IgD-negative memory B cell (primary cell): ENCODE measurements around the gene MTMR8. TPM values are rescaled to one million over a fixed set of nuclear protein-coding genes. Genes with fewer than 3 reads are reported as not detected.
"Not testable (repeated sequence)": the region's sequence is repeated elsewhere in the genome, so short reads cannot be mapped to it uniquely, and the experiment has no call there.

Experiments
- H3K27ac Mint-ChIP-seq, 3 donors: one replicate each; pipeline ENCODE4 v1.8.0; 2020 to 2022; ENCODE audit warnings: mild to moderate bottlenecking in 3 of 3, mixed read lengths in 3 of 3, moderate library complexity in 1 of 3
- H3K27me3 Mint-ChIP-seq: one replicate; pipeline ENCODE4 v1.8.0; 2021; ENCODE audit warnings: mixed read lengths
- H3K36me3 Mint-ChIP-seq: one replicate; pipeline ENCODE4 v1.8.0; 2020; ENCODE audit warnings: mild to moderate bottlenecking, mixed read lengths
- H3K4me1 Mint-ChIP-seq, 3 donors: one replicate each; pipeline ENCODE4 v1.8.0; 2020 to 2022; ENCODE audit warnings: mixed read lengths in 3 of 3, mild to moderate bottlenecking in 1 of 3
- H3K4me3 Mint-ChIP-seq, 4 donors: one replicate each; pipeline ENCODE4 v1.8.0; 2020 to 2022; ENCODE audit warnings: mild to moderate bottlenecking in 4 of 4, mixed read lengths in 4 of 4, moderate library complexity in 3 of 4
- H3K9me3 Mint-ChIP-seq, 3 donors: one replicate each; pipeline ENCODE4 v1.8.0; 2020 to 2021; ENCODE audit warnings: mixed read lengths in 3 of 3, mild to moderate bottlenecking in 1 of 3
- polyA plus RNA-seq: library from polyadenylated mRNA; unstranded; fragments of 300-500 nt; fragmentation: Illumina TruSeq; gene quantifications from one replicate; pipeline ENCODE4 v1.2.3, GENCODE V29; 2021

Gene MTMR8
- 1.7 TPM for polyA plus RNA-seq

GRCh38 chrX:64394874-64395567 is at the start of gene MTMR8:
TSS of gene MTMR8 (minus strand) at chrX:64395452. CDS start at chrX:64395363, 89 bp downstream.
- Mint-ChIP-seq H3K4me3 (peak within 1 kb of the TSS; percentile 93 to 98 (median 96)), H3K27me3 (peaks cover 2% of the 10 kb centered on the region), H3K9me3 (no peaks in the 10 kb centered on the region), H3K4me1 (peaks cover 8 to 17% (median 8%) of the 10 kb centered on the region in 3 donors), H3K36me3 (no peaks in the 10 kb centered on the region), H3K27ac (peak within 1 kb of the TSS; percentile 13 to 85 (median 22))

DNA sequence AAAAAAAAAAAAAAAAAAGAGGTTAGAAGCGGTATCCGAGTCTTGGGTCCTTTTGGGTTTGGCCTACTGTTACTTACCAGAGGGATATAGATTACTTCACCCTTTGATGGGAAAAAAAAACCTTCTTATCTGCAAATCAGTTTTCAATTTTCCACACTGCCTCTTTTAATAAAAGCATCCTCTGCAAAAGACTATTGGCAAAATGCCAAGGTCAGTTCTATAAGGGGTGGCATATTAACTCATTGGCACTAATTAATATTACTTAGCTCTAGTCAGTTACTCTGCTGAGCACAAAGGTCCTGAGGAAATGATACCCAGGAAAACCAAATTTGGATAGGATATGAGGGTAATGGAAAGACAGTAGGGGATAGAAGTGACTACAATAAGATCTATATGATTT is 44.3 kb upstream of the MTMR8 start:
- no peaks in the 10 kb centered on the region for H3K27me3 Mint-ChIP-seq

GRCh38 chrX:64437665-64438064 is 42.4 kb upstream of the MTMR8 start:
- Mint-ChIP-seq H3K9me3 (peaks cover 4 to 6% (median 4%) of the 10 kb centered on the region in 3 donors), H3K36me3 (peaks cover 1% of the 10 kb centered on the region), H3K4me3 (peak overlapping the region in 1 of 4 donors; percentile 2), H3K27ac (peak overlapping the region in 1 of 3 donors; percentile 21), H3K4me1 (peaks cover 6 to 11% (median 8%) of the 10 kb centered on the region in 3 donors), H3K27me3 (peaks cover 2% of the 10 kb centered on the region)

More for the DNA sequence above, 44.3 kb upstream of the MTMR8 start:
- H3K4me1 Mint-ChIP-seq = peaks cover 6 to 11% (median 8%) of the 10 kb centered on the region in 3 donors
- H3K36me3 Mint-ChIP-seq = peaks cover 1% of the 10 kb centered on the region
- H3K27ac Mint-ChIP-seq = no peak overlapping the region
- no peak overlapping the region for H3K4me3 Mint-ChIP-seq
- peaks cover 5 to 6% (median 6%) of the 10 kb centered on the region in 3 donors for H3K9me3 Mint-ChIP-seq

GRCh38 chrX:64437218-64437617 is 42.0 kb upstream of the MTMR8 start:
- Mint-ChIP-seq H3K27me3 (peaks cover 2% of the 10 kb centered on the region), H3K36me3 (peaks cover 1% of the 10 kb centered on the region), H3K27ac (no peak overlapping the region), H3K4me3 (peak overlapping the region in 1 of 4 donors; percentile 2), H3K4me1 (peaks cover 6 to 11% (median 8%) of the 10 kb centered on the region in 3 donors), H3K9me3 (peaks cover 2 to 6% (median 2%) of the 10 kb centered on the region in 3 donors)

- Mint-ChIP-seq H3K36me3 (no peaks in the 10 kb centered on the region), H3K9me3 (peaks cover 0 to 3% (median 0%) of the 10 kb centered on the region in 3 donors), H3K27me3 (peaks cover 2% of the 10 kb centered on the region), H3K27ac (no peak overlapping the region), H3K4me3 (no peak overlapping the region), H3K4me1 (peaks cover 7 to 20% (median 10%) of the 10 kb centered on the region in 3 donors)
Measured at GRCh38 chrX:64428371-64428770, 33.1 kb upstream of the MTMR8 start.

GRCh38 chrX:64427787-64428186 is 32.5 kb upstream of the MTMR8 start:
- H3K4me1 Mint-ChIP-seq = peaks cover 7 to 20% (median 10%) of the 10 kb centered on the region in 3 donors

DNA sequence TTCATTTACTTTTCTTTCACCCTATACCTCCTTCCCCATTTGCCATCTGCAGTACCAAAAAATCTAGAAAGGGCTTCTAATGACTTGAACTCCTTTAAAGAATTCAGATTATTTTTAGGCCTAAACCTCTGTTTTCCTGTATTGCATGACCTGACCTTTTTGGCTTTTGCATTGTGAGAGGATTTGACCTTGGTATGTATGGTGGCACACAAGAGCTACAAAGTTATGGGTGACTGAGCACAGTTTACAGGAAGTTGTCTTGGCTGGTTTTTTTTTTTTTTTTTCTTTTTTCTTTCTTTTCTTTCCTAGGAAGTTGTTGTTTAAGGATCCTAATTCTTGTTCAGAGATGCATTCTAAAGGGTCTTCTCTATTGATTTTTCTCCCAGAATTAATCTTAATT is 32.0 kb upstream of the MTMR8 start:
- peaks cover 7 to 20% (median 10%) of the 10 kb centered on the region in 3 donors for H3K4me1 Mint-ChIP-seq
- H3K4me3 Mint-ChIP-seq = peak overlapping the region in 2 of 4 donors; percentile 44 to 80
- H3K36me3 Mint-ChIP-seq = no peaks in the 10 kb centered on the region
- peak overlapping the region in 2 of 3 donors; percentile 48 to 71 for H3K27ac Mint-ChIP-seq
- H3K27me3 Mint-ChIP-seq = no peaks in the 10 kb centered on the region
- peaks cover 0 to 3% (median 0%) of the 10 kb centered on the region in 3 donors for H3K9me3 Mint-ChIP-seq

More at GRCh38 chrX:64427787-64428186, 32.5 kb upstream of the MTMR8 start:
- Mint-ChIP-seq H3K4me3 (peak overlapping the region in 1 of 4 donors; percentile 80), H3K27me3 (no peaks in the 10 kb centered on the region), H3K36me3 (no peaks in the 10 kb centered on the region), H3K27ac (peak overlapping the region in 2 of 3 donors; percentile 48 to 71), H3K9me3 (peaks cover 0 to 3% (median 0%) of the 10 kb centered on the region in 3 donors)

- H3K4me3 Mint-ChIP-seq, H3K27me3 Mint-ChIP-seq, H3K4me1 Mint-ChIP-seq, H3K36me3 Mint-ChIP-seq, H3K9me3 Mint-ChIP-seq, H3K27ac Mint-ChIP-seq: not testable (repeated sequence)
Measured at GRCh38 chrX:64409730-64410129, 14.5 kb upstream of the MTMR8 start.

DNA sequence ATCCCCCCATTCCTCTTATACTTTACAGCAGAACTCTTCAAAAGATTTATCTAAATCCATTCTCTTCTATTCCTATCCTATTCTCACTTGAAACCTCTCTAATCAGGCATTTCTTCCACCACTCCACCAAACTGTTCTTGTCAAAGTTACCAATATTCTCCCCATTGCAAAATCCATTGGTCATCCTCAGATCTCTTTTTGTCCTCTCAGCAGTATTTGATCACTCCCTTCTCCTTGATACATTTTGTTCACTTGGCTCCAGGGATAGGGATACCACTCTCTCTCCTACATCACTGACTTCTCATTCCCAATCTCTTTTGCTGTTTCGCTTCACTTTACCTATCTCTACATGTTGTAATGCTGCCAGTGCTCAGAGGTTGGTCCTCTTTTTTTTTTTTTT is 2.8 kb upstream of the MTMR8 start:
- peaks cover 5 to 11% (median 8%) of the 10 kb centered on the region in 3 donors for H3K4me1 Mint-ChIP-seq
- no peak overlapping the region for H3K27ac Mint-ChIP-seq
- no peaks in the 10 kb centered on the region for H3K9me3 Mint-ChIP-seq
- H3K27me3 Mint-ChIP-seq = peaks cover 7% of the 10 kb centered on the region
- H3K36me3 Mint-ChIP-seq = no peaks in the 10 kb centered on the region
- H3K4me3 Mint-ChIP-seq = peak overlapping the region in 1 of 4 donors; percentile 52

GRCh38 chrX:64395568-64395929 is 297 bp upstream of the MTMR8 start:
- no peaks in the 10 kb centered on the region for H3K36me3 Mint-ChIP-seq
- H3K27me3 Mint-ChIP-seq = peaks cover 6% of the 10 kb centered on the region
- H3K27ac Mint-ChIP-seq = peak overlapping the region in 2 of 3 donors; percentile 22 to 85
- H3K4me3 Mint-ChIP-seq = peak overlapping the region; percentile 93 to 98 (median 96)
- peaks cover 8 to 17% (median 8%) of the 10 kb centered on the region in 3 donors for H3K4me1 Mint-ChIP-seq
- no peaks in the 10 kb centered on the region for H3K9me3 Mint-ChIP-seq

DNA sequence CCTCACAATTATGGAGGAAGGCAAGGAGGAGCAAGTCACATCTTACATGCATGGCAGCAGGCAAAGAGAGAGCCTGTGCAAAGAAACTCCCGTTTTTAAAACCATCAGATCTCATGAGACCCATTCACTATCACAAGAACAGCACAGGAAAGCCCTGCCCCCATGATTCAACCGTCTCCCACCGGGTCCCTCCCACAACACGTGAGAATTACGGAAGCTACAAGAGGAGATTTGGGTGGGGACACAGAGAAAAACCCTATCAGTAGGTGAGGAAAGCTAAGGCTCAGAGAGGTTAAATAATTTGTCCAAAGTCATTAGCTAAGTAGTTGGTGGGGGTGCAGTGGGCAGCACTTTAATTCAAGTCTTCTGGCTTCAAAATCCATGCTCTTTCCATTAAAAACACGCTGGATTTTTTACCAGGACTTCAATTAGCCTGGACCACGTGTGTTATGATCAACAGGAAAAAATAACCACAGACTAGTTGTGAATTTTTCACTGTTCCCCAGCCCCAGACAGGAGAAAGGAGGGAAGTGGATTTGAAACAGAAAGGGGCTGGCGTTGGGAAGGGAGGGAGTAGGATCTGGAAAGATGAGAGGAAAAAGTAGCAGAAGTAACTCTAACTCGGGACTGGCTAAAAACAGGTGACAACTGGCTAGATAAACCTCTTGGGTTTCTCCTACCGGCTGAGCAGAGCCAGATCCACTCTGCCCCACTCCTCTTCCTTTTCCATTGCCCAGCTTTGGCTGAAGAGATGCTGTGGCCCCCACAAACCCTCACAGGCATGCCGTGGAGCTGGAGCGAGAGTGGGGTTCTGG is 986 bp downstream of the MTMR8 start:
- Mint-ChIP-seq H3K36me3 (no peaks in the 10 kb centered on the region), H3K9me3 (no peaks in the 10 kb centered on the region), H3K27ac (peak overlapping the region in 1 of 3 donors; percentile 85), H3K4me1 (peaks cover 8 to 17% (median 8%) of the 10 kb centered on the region in 3 donors), H3K4me3 (peak overlapping the region; percentile 93 to 98 (median 96)), H3K27me3 (no peaks in the 10 kb centered on the region)

DNA sequence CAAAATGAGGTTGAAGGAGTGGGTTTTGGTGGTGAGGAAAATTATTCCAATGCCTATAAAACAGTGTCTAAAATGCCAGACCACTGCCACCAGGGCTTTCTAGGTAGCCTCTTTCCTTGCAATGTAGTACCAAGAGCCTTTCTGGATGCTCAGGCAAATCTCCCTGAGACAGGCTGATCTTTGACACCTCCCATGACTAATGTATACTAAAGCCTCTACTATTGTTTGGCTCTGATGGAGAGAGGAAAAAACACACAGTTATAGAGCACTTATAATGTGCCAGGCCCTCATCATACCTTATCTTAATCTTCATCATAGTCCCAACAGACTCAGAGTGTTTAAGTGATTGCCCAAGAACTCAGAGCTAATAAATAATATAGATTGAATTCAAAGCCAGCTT is 5.8 kb downstream of the MTMR8 start:
- peaks cover 14% of the 10 kb centered on the region for H3K36me3 Mint-ChIP-seq
- H3K27ac Mint-ChIP-seq = no peak overlapping the region
- no peaks in the 10 kb centered on the region for H3K27me3 Mint-ChIP-seq
- peaks cover 0 to 5% (median 0%) of the 10 kb centered on the region in 3 donors for H3K9me3 Mint-ChIP-seq
- no peak overlapping the region for H3K4me3 Mint-ChIP-seq
- peaks cover 5 to 12% (median 6%) of the 10 kb centered on the region in 3 donors for H3K4me1 Mint-ChIP-seq

DNA sequence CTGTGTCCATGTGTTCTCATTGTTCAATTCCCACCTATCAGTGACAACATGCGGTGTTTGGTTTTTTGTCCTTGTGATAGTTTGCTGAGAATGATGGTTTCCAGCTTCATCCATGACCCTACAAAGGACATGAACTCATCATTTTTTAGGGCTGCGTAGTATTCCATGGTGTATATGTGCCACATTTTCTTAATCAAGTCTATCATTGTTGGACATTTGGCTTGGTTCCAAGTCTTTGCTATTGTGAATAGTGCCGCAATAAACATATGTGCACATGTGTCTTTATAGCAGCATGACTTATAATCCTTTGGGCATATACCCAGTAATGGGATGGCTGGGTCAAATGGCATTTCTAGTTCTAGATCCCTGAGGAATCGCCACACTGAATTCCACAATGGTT is 14.5 kb downstream of the MTMR8 start:
- peaks cover 15 to 35% (median 16%) of the 10 kb centered on the region in 3 donors for H3K9me3 Mint-ChIP-seq
- not testable (repeated sequence) for H3K4me3 Mint-ChIP-seq

GRCh38 chrX:64379924-64380323 is 15.3 kb downstream of the MTMR8 start:
- Mint-ChIP-seq H3K27ac (no peak overlapping the region), H3K36me3 (peaks cover 16% of the 10 kb centered on the region), H3K27me3 (no peaks in the 10 kb centered on the region), H3K4me1 (peaks cover 0 to 8% (median 0%) of the 10 kb centered on the region in 3 donors), H3K9me3 (peaks cover 16 to 36% (median 16%) of the 10 kb centered on the region in 3 donors), H3K4me3 (no peak overlapping the region)

More for the DNA sequence above, 14.5 kb downstream of the MTMR8 start:
- H3K4me1 Mint-ChIP-seq, H3K27me3 Mint-ChIP-seq, H3K27ac Mint-ChIP-seq: not testable (repeated sequence)
- peaks cover 24% of the 10 kb centered on the region for H3K36me3 Mint-ChIP-seq

DNA sequence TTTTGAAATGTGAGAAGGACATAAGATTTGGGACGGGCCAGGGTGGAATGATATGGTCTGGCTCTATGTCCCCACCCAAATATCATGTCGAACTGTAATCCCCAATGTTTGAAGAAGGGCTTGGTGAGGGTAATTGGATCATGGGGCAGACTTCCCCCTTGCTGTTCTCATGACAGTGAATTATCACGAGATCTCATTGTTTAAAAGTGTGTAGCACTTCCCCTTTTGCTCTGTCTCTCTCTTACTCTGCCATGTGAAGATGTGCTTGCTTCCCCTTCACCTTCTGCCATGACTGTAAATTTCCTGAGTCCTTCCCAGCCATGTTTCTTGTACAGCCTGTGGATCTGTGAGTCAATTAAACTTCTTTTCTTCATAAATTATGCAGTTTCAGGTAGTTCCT is 17.5 kb downstream of the MTMR8 start:
- Mint-ChIP-seq H3K4me1 (peaks cover 0 to 6% (median 0%) of the 10 kb centered on the region in 3 donors), H3K27me3 (no peaks in the 10 kb centered on the region), H3K9me3 (peaks cover 12 to 29% (median 14%) of the 10 kb centered on the region in 3 donors), H3K36me3 (peaks cover 6% of the 10 kb centered on the region), H3K27ac (no peak overlapping the region), H3K4me3 (no peak overlapping the region)
